H9 (cell line): ENCODE measurements around the gene DEFB108B. TPM values are rescaled to one million over a fixed set of nuclear protein-coding genes. Genes with fewer than 3 reads are reported as not detected.
A peak's percentile ranks its signal among the peaks of the same experiment; 100 is the strongest.
"Not testable (repeated sequence)": the region's sequence is repeated elsewhere in the genome, so short reads cannot be mapped to it uniquely, and the experiment has no call there.

Experiments used
- DNase-seq: peaks from one replicate; pipeline ENCODE4 v3.0.0-alpha.2; 2017
- H2AFZ ChIP-seq: one replicate; pipeline ENCODE4 v1.6.1; 2013; ENCODE audit warnings: mild to moderate bottlenecking, low read length, control low read depth, moderate library complexity
- H2AK5ac ChIP-seq: 2 replicates; pipeline ENCODE4 v1.6.1; 2013; ENCODE audit warnings: low read length, control low read depth, mixed read lengths; ENCODE audit not compliant: insufficient read length
- H2BK120ac ChIP-seq: one replicate; pipeline ENCODE4 v1.6.1; 2013; ENCODE audit warnings: low read depth, mild to moderate bottlenecking, low read length, control low read depth, inconsistent platforms; ENCODE audit not compliant: poor library complexity, severe bottlenecking
- H2BK12ac ChIP-seq: 2 replicates; pipeline ENCODE4 v1.6.1; 2013; ENCODE audit warnings: low read length, control low read depth, mixed read lengths, low read depth; ENCODE audit not compliant: insufficient read length
- H2BK15ac ChIP-seq: 2 replicates; pipeline ENCODE4 v1.6.1; 2013; ENCODE audit warnings: low read depth, low read length, control low read depth
- H2BK20ac ChIP-seq: one replicate; pipeline ENCODE4 v1.6.1; 2013; ENCODE audit warnings: low read depth, mild to moderate bottlenecking, low read length, control low read depth, inconsistent platforms; ENCODE audit not compliant: poor library complexity, severe bottlenecking
- H2BK5ac ChIP-seq: 2 replicates; pipeline ENCODE4 v1.6.1; 2013; ENCODE audit warnings: low read length, control low read depth, mixed read lengths; ENCODE audit not compliant: insufficient read length
- H3K14ac ChIP-seq: 2 replicates; pipeline ENCODE4 v1.6.1; 2013; ENCODE audit warnings: low read length, control low read depth; ENCODE audit not compliant: insufficient read depth
- H3K18ac ChIP-seq: 2 replicates; pipeline ENCODE4 v1.6.1; 2013; ENCODE audit warnings: low read depth, mild to moderate bottlenecking, mixed read lengths, low read length, control low read depth; ENCODE audit not compliant: insufficient read length
- H3K23ac ChIP-seq: 2 replicates; pipeline ENCODE4 v1.6.1; 2013; ENCODE audit warnings: low read length, control low read depth, mixed read lengths, low read depth; ENCODE audit not compliant: insufficient read length
- H3K23me2 ChIP-seq: 2 replicates; pipeline ENCODE4 v1.6.1; 2013; ENCODE audit warnings: low read depth, mild to moderate bottlenecking, mixed read lengths, low read length, control low read depth; ENCODE audit not compliant: insufficient read length, poor library complexity, severe bottlenecking
- H3K27ac ChIP-seq: 2 replicates; pipeline ENCODE4 v1.5.1; 2013; ENCODE audit warnings: low read length, control low read depth, mixed read lengths, low read depth; ENCODE audit not compliant: insufficient read length
- H3K27me3 ChIP-seq: 2 replicates; pipeline ENCODE4 v1.6.1; 2013; ENCODE audit warnings: low read length, control low read depth, inconsistent platforms; ENCODE audit not compliant: insufficient read depth
- H3K4ac ChIP-seq: 2 replicates; pipeline ENCODE4 v1.6.1; 2013; ENCODE audit warnings: low read depth, mild to moderate bottlenecking, control low read depth, inconsistent platforms, low read length, moderate library complexity
- H3K4me1 ChIP-seq: 2 replicates; pipeline ENCODE4 v1.6.1; 2013; ENCODE audit warnings: low read length, control low read depth, inconsistent platforms; ENCODE audit not compliant: insufficient read depth
- H3K4me2 ChIP-seq: 2 replicates; pipeline ENCODE4 v1.6.1; 2013; ENCODE audit warnings: low read length, control low read depth, mixed read lengths; ENCODE audit not compliant: insufficient read length, insufficient read depth
- H3K56ac ChIP-seq: 2 replicates; pipeline ENCODE4 v1.6.1; 2013; ENCODE audit warnings: low read depth, mild to moderate bottlenecking, mixed read lengths, low read length, control low read depth; ENCODE audit not compliant: insufficient read length
- H3K79me1 ChIP-seq: 2 replicates; pipeline ENCODE4 v1.6.1; 2013; ENCODE audit warnings: low read depth, mild to moderate bottlenecking, moderate library complexity, low read length, control low read depth, inconsistent platforms; ENCODE audit not compliant: insufficient read depth, poor library complexity, severe bottlenecking
- H3K79me2 ChIP-seq: 2 replicates; pipeline ENCODE4 v1.6.1; 2013; ENCODE audit warnings: low read length, control low read depth, inconsistent platforms; ENCODE audit not compliant: insufficient read depth
- H3K9ac ChIP-seq: 2 replicates; pipeline ENCODE4 v1.6.1; 2013; ENCODE audit warnings: low read length, control low read depth, mixed read lengths; ENCODE audit not compliant: insufficient read length; ENCODE audit errors: extremely low read depth
- H3K9me3 ChIP-seq: one replicate; pipeline ENCODE4 v1.6.1; 2013; ENCODE audit warnings: low read depth, low read length, inconsistent platforms; ENCODE audit not compliant: control insufficient read depth
- H3T11ph ChIP-seq: one replicate; pipeline ENCODE4 v1.6.1; 2013; ENCODE audit warnings: mild to moderate bottlenecking, low read length, control low read depth, inconsistent platforms
- H4K20me1 ChIP-seq: one replicate; pipeline ENCODE4 v1.6.1; 2013; ENCODE audit not compliant: control insufficient read depth, insufficient read length, insufficient read depth
- H4K5ac ChIP-seq: 2 replicates; pipeline ENCODE4 v1.6.1; 2013; ENCODE audit warnings: low read depth, mild to moderate bottlenecking, mixed read lengths, low read length, control low read depth; ENCODE audit not compliant: insufficient read length
- H4K8ac ChIP-seq: replicated peaks from 2 replicates; pipeline ENCODE4 v1.6.1; 2013; ENCODE audit warnings: low read length, control low read depth, mixed read lengths, low read depth; ENCODE audit not compliant: insufficient read length
- H4K91ac ChIP-seq: 2 replicates; pipeline ENCODE4 v1.6.1; 2013; ENCODE audit warnings: low read depth, mild to moderate bottlenecking, moderate library complexity, mixed read lengths, low read length, control low read depth; ENCODE audit not compliant: insufficient read length
- H3K27ac Mint-ChIP-seq, 3 experiments: 2 replicates in 2 of 3; 3 replicates in 1 of 3; pipeline ENCODE4 v1.8.0; 2020 to 2021; ENCODE audit warnings: mixed read lengths in 3 of 3, mild to moderate bottlenecking in 1 of 3, moderate library complexity in 1 of 3
- H3K27me3 Mint-ChIP-seq: 2 replicates; pipeline ENCODE4 v1.8.0; 2021; ENCODE audit warnings: low read depth, mild to moderate bottlenecking, moderate library complexity, mixed read lengths
- H3K36me3 Mint-ChIP-seq, 3 experiments: 2 replicates in 2 of 3; 3 replicates in 1 of 3; pipeline ENCODE4 v1.8.0; 2020 to 2021; ENCODE audit warnings: low read depth in 3 of 3, mixed read lengths in 3 of 3; ENCODE audit not compliant: insufficient read depth in 1 of 3
- H3K4me1 Mint-ChIP-seq, 2 experiments: 2 replicates each; pipeline ENCODE4 v1.8.0; 2020; ENCODE audit warnings: mixed read lengths in 2 of 2
- H3K4me3 Mint-ChIP-seq, 2 experiments: 2 replicates in 1 of 2; 3 replicates in 1 of 2; pipeline ENCODE4 v1.8.0; 2020 to 2021; ENCODE audit warnings: mild to moderate bottlenecking in 2 of 2, mixed read lengths in 2 of 2, moderate library complexity in 1 of 2
- H3K9me3 Mint-ChIP-seq, 2 experiments: 2 replicates in 1 of 2; 3 replicates in 1 of 2; pipeline ENCODE4 v1.8.0; 2020; ENCODE audit warnings: mild to moderate bottlenecking in 2 of 2, mixed read lengths in 2 of 2, moderate library complexity in 1 of 2
- WGBS: extraction: QIAGEN DNeasy Blood & Tissue Kit; methylation state at CpG from one replicate; pipeline ENCODE4 v1.1.7; 2013; ENCODE audit warnings: missing lambda C conversion rate, low lambda C conversion rate, mixed read lengths; ENCODE audit not compliant: insufficient read length; ENCODE audit errors: extremely low coverage; 5-methylcytosine and 5-hydroxymethylcytosine counted together
- total RNA-seq: library from RNA; stranded (reverse); gene quantifications from 2 replicates; pipeline ENCODE4 v1.2.1, GENCODE V29; 2021

Gene DEFB108B
- total RNA-seq, 1 experiment from 2014 or later, result not detected

DNA sequence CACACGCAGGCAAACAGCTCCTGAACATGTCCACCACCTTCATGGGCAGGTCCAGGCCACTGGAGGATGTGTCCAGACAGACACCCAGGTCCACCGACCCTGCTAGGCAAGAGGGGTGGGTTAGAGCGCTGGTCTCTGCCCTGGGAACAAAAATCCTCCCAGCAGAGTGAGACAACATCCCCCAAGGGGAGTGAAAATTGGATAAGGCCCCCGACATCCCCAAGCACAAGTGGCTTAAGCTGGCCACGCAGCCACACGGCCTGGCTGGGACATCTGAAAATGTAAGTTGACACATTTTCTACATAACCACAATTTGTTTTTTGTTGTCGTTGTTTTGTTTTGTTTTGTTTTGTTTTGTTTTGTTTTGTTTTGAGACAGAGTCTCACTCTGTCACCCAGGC is 30.1 kb upstream of the DEFB108B start:
- not testable (repeated sequence) for H4K91ac ChIP-seq, H3T11ph ChIP-seq, H3K79me1 ChIP-seq, H2BK120ac ChIP-seq, H3K27ac ChIP-seq, H3K18ac ChIP-seq, H3K9me3 Mint-ChIP-seq, H2BK5ac ChIP-seq, H3K4ac ChIP-seq, H3K9me3 ChIP-seq, H3K27ac Mint-ChIP-seq, H3K4me1 ChIP-seq, H3K4me2 ChIP-seq, H4K20me1 ChIP-seq, H3K14ac ChIP-seq, H3K27me3 ChIP-seq, H3K9ac ChIP-seq, H2BK15ac ChIP-seq, H3K23me2 ChIP-seq, DNase-seq, H2AFZ ChIP-seq, H4K8ac ChIP-seq, H2AK5ac ChIP-seq, H3K23ac ChIP-seq, H4K5ac ChIP-seq, H3K27me3 Mint-ChIP-seq, H2BK12ac ChIP-seq, H3K4me3 Mint-ChIP-seq, H3K4me1 Mint-ChIP-seq, H3K56ac ChIP-seq, H3K79me2 ChIP-seq, H2BK20ac ChIP-seq
- peaks cover 0 to 11% (median 0%) of the 10 kb centered on the region in 3 experiments; a peak in 3 of 7 replicates for H3K36me3 Mint-ChIP-seq
- WGBS, result no CpG with 5 or more reads among the region's 7 CpGs

DNA sequence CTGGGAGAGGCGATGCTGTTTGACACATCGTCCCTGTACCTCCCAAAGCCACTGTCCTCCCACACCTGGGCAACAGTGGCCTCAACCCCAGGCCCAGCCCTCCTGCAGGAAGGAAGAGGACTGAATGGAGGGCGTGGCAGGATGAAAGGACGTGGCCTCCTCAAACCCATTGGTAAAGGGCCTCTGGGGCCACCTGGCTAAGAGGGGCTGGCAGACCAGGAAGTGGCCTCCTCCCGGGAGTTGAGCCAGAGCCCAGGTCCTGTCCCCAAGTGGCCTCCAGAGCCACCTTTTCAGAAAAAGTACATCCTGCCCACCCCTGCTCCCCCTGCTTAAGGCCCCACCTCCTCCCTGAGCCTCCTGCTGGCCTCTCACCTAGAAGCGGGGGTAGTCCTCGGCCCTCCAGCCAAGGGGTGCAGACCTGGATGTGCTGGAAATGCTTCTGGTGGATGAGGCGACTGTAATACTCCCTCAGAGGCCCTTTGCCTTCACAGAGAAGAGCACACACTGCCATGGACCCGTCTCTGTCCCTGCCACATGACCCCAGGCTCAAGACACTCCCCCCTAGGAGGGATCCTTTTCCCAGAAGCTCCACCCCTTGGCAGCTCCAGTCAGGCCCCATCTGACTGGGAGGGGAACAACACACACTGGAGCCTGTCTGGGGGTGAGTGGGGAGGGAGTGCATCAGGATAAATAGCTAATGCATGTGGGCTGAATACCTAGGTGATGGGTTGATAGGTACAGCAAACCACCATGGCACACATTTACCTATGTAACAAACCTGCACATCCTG is 28.6 kb upstream of the DEFB108B start:
- H3K56ac ChIP-seq, H4K8ac ChIP-seq, H2AK5ac ChIP-seq, H3K18ac ChIP-seq, H2BK20ac ChIP-seq, H2BK5ac ChIP-seq, H3K27ac ChIP-seq, H3K27me3 ChIP-seq, H3K79me2 ChIP-seq, H2BK15ac ChIP-seq, H3K9ac ChIP-seq, H4K5ac ChIP-seq, H2BK12ac ChIP-seq, H3K23me2 ChIP-seq, H3K4me2 ChIP-seq, H2BK120ac ChIP-seq, H3K9me3 ChIP-seq, H3K23ac ChIP-seq, H4K20me1 ChIP-seq, H3K4ac ChIP-seq, H3T11ph ChIP-seq, H3K79me1 ChIP-seq, H4K91ac ChIP-seq, H3K27me3 Mint-ChIP-seq, H3K4me3 Mint-ChIP-seq, H3K9me3 Mint-ChIP-seq, H3K14ac ChIP-seq, H3K27ac Mint-ChIP-seq, H2AFZ ChIP-seq, H3K36me3 Mint-ChIP-seq, H3K4me1 ChIP-seq: not testable (repeated sequence)
- H3K4me1 Mint-ChIP-seq, result peaks cover 3 to 10% of the 10 kb centered on the region in 2 experiments; a peak in 3 of 4 replicates
- DNase-seq, result peak; percentile 68
- WGBS, result no CpG with 5 or more reads among the region's 9 CpGs
